K562 (cell line): ENCODE results near the gene MRPS31. TPM values are rescaled to one million over a fixed set of nuclear protein-coding genes. Genes with fewer than 3 reads are reported as not detected.

ENCODE experiments used
- ATAC-seq: fragments of 200-7000 bp; cut with Tn5 transposase; 3 replicates; pipeline ENCODE4 v1.9.1; 2020; ENCODE audit warnings: moderate library complexity
- BruUV-seq: library from RNA; stranded (reverse); fragments of 400-500 nt; replicated peaks from 2 replicates; lab custom pipeline; 2021; lab: Mats Ljungman, UMichigan
- CTCF ChIA-PET: fragments of 300-600 bp; formaldehyde crosslinking; extraction: SDS; loops from one replicate; lab custom pipeline; 2021; ENCODE audit warnings: low intra/inter-chr PET ratio; lab: Yijun Ruan, JAX
- POLR2A ChIA-PET: fragments of 300-600, 350-650 bp; sonication (Branson Sonifier 250); formaldehyde crosslinking; extraction: SDS; loops from one replicate; lab custom pipeline; 2021; ENCODE audit warnings: antibody characterized with exemption, inconsistent platforms; lab: Yijun Ruan, JAX
- DNase-seq, 4 experiments: peaks; one replicate each; pipeline versions ENCODE4 v3.0.0 to v3.0.0-alpha.2; 2011 to 2018; ENCODE audit warnings: low spot score in 3 of 4, mixed read lengths in 3 of 4; ENCODE audit errors: extremely low read depth in 1 of 4
- FAIRE-seq: peaks from 2 replicates; lab custom pipeline; 2011; peaks lifted over from hg19 to GRCh38; lab: Jason Lieb, UNC
- H2AFZ ChIP-seq: 2 replicates; pipeline ENCODE4 v1.6.0; 2011; ENCODE audit warnings: low read depth, low read length, control low read depth, inconsistent platforms
- H3K27ac ChIP-seq: fragments of 200-600 bp; 3 replicates; pipeline ENCODE4 v1.8.0; 2011; ENCODE audit warnings: low read depth, mild to moderate bottlenecking, control low read depth, inconsistent platforms, low read length, moderate library complexity, mixed read lengths; ENCODE audit errors: extremely low read depth
- H3K27me3 ChIP-seq, 2 experiments: fragments of 300-600 bp in 1 of 2; 2 replicates in 1 of 2; 3 replicates in 1 of 2; pipeline versions ENCODE4 v1.6.0 to v1.8.0; 2011; ENCODE audit warnings: inconsistent platforms in 2 of 2, low read length in 2 of 2, mild to moderate bottlenecking in 1 of 2, mixed read lengths in 1 of 2, moderate library complexity in 1 of 2; ENCODE audit not compliant: control insufficient read depth in 2 of 2, insufficient read depth in 2 of 2
- H3K36me3 ChIP-seq: fragments of 300-600 bp; 3 replicates; pipeline ENCODE4 v1.8.0; 2011; ENCODE audit warnings: mild to moderate bottlenecking, low read length, inconsistent platforms; ENCODE audit not compliant: control insufficient read depth, insufficient read depth
- H3K4me1 ChIP-seq, 2 experiments: fragments of 200-600 bp in 1 of 2; replicated peaks in 1 of 2; 2 replicates in 1 of 2; 3 replicates in 1 of 2; pipeline versions ENCODE4 v1.5.1 to v1.8.0; 2011; ENCODE audit warnings: inconsistent platforms in 2 of 2, low read length in 2 of 2, mild to moderate bottlenecking in 1 of 2, mixed read lengths in 1 of 2, moderate library complexity in 1 of 2; ENCODE audit not compliant: control insufficient read depth in 2 of 2, insufficient read depth in 2 of 2
- H3K4me2 ChIP-seq: 2 replicates; pipeline ENCODE4 v1.6.1; 2011; ENCODE audit warnings: low read length, control low read depth, inconsistent platforms, mixed read lengths; ENCODE audit not compliant: insufficient read depth
- H3K4me3 ChIP-seq: fragments of 200-600 bp; sonication (generic), shearing (Covaris generic); 2 replicates; pipeline ENCODE4 v1.5.1; 2016; ENCODE audit warnings: control low read depth, inconsistent platforms
- H3K79me2 ChIP-seq: fragments of 200-600 bp; 3 replicates; pipeline ENCODE4 v1.8.0; 2011; ENCODE audit warnings: low read length, inconsistent platforms; ENCODE audit not compliant: control insufficient read depth, insufficient read depth
- H3K9ac ChIP-seq, 2 experiments: 2 replicates each; pipeline versions ENCODE4 v1.6.0 to v1.6.1; 2011; ENCODE audit warnings: low read depth in 2 of 2, low read length in 2 of 2, control low read depth in 1 of 2, inconsistent platforms in 1 of 2, mild to moderate bottlenecking in 1 of 2, mixed read lengths in 1 of 2; ENCODE audit not compliant: insufficient read depth in 1 of 2
- H3K9me1 ChIP-seq: one replicate; pipeline ENCODE4 v1.6.0; 2011; ENCODE audit warnings: inconsistent platforms, mild to moderate bottlenecking, low read length, moderate library complexity; ENCODE audit not compliant: control insufficient read depth, insufficient read depth
- H3K9me3 ChIP-seq: replicated peaks from 2 replicates; pipeline ENCODE4 v1.5.1; 2011; ENCODE audit warnings: low read depth, low read length, inconsistent platforms; ENCODE audit not compliant: control insufficient read depth, insufficient read depth
- H4K20me1 ChIP-seq: replicated peaks from 2 replicates; pipeline ENCODE4 v1.6.1; 2011; ENCODE audit warnings: low read length, inconsistent platforms, mixed read lengths; ENCODE audit not compliant: control insufficient read depth, insufficient read depth
- ARID2 ChIP-seq: fragments of 450-650 bp; IDR thresholded peaks from 2 replicates; pipeline ENCODE4 v1.6.1; 2017; ENCODE audit warnings: antibody characterized with exemption, mild to moderate bottlenecking
- GABPA ChIP-seq: fragments of 200-800 bp; sonication (Bioruptor generic); conservative IDR thresholded peaks from 2 replicates; pipeline ENCODE4 v1.6.1; 2016; ENCODE audit warnings: low read depth, missing genetic modification characterization, missing compliant biosample characterization
- KLF13 ChIP-seq: fragments of 450-650 bp; IDR thresholded peaks from 2 replicates; pipeline ENCODE4 v1.6.1; 2016; ENCODE audit warnings: missing genetic modification characterization, low read depth, mild to moderate bottlenecking, missing compliant biosample characterization, moderate library complexity, borderline replicate concordance
- NFE2 ChIP-seq: IDR thresholded peaks from 2 replicates; pipeline ENCODE4 v1.6.1; 2014; ENCODE audit warnings: antibody characterized with exemption, low read depth
- PTRF ChIP-seq: fragments of 450-650 bp; IDR thresholded peaks from 2 replicates; pipeline ENCODE4 v1.6.1; 2016; ENCODE audit warnings: mild to moderate bottlenecking, missing genetic modification characterization, missing compliant biosample characterization
- TAF7 ChIP-seq: fragments of 450-650 bp; IDR thresholded peaks from 2 replicates; pipeline ENCODE4 v1.6.1; 2016; ENCODE audit warnings: missing genetic modification characterization, missing compliant biosample characterization
- TBL1XR1 ChIP-seq, 2 experiments: IDR thresholded peaks; 2 replicates each; pipeline ENCODE4 v1.6.1; 2012; ENCODE audit warnings: improper control_type of control experiment in 2 of 2, low read length in 2 of 2, mild to moderate bottlenecking in 1 of 2
- TCFL5 ChIP-seq: fragments of 250-450 bp; sonication (Bioruptor Pico); conservative IDR thresholded peaks from 2 replicates; pipeline ENCODE4 v1.6.1; 2021; ENCODE audit warnings: mild to moderate bottlenecking, moderate library complexity, matching md5 sums
- UBTF ChIP-seq, 2 experiments: IDR thresholded peaks; 2 replicates each; pipeline ENCODE4 v1.6.1; 2012; ENCODE audit warnings: improper control_type of control experiment in 2 of 2, low read depth in 2 of 2, low read length in 2 of 2, borderline replicate concordance in 1 of 2
- ZKSCAN3 ChIP-seq: fragments of 250-450 bp; sonication (Bioruptor Pico); IDR thresholded peaks from 2 replicates; pipeline ENCODE4 v1.4.0; 2020
- ZNF184 ChIP-seq: sonication (generic); formaldehyde crosslinking; IDR thresholded peaks from 2 replicates; pipeline ENCODE4 v1.5.0; 2020; ENCODE audit warnings: missing genetic modification reagents
- ZNF639 ChIP-seq, 2 experiments: fragments of 200-800 bp in 1 of 2; sonication (Bioruptor generic) in 1 of 2; sonication (generic) in 1 of 2; formaldehyde crosslinking in 1 of 2; IDR thresholded peaks in 1 of 2; conservative IDR thresholded peaks in 1 of 2; 2 replicates each; pipeline versions ENCODE4 v1.5.0 to v1.6.1; 2016 to 2020; ENCODE audit warnings: missing compliant biosample characterization in 1 of 2, missing genetic modification characterization in 1 of 2, missing genetic modification reagents in 1 of 2
- ZNF785 ChIP-seq: fragments of 250-450 bp; sonication (Bioruptor Pico); IDR thresholded peaks from 2 replicates; pipeline ENCODE4 v1.4.0; 2020; ENCODE audit warnings: mild to moderate bottlenecking
- WGBS: fragments of 100-300 bp; shearing (Covaris generic); methylation state at CpG from one replicate; pipeline ENCODE4 v1.1.6; 2016; ENCODE audit warnings: low coverage, mixed read lengths; ENCODE audit not compliant: insufficient coverage; ENCODE audit errors: missing lambda C conversion rate; 5-methylcytosine and 5-hydroxymethylcytosine counted together
- in situ Hi-C: fragments of 300-500 bp; cut with MboI; formaldehyde crosslinking; loops from 4 replicates; pipeline ENCODE4 v1.15.0; 2018; ENCODE audit warnings: inconsistent platforms, mixed read lengths
- intact Hi-C: fragments of 100-400 bp; cut with micrococcal nuclease; formaldehyde crosslinking; loops from 2 replicates; pipeline ENCODE4 v1.14.2; 2022
- polyA plus RNA-seq, 8 experiments: library from polyadenylated mRNA; depleted of rRNA in 4 of 8; stranded (reverse) in 5 of 8; unstranded in 3 of 8; fragments of >200 nt; fragmentation: Nextera tagmentation in 2 of 8; fragmentation: Illumina TruSeq in 1 of 8; extraction: Ambion mirVana in 2 of 8; extraction: Trizol in 1 of 8; gene quantifications; 2 replicates each; pipeline versions ENCODE4 v1.2.1 to v1.2.3, GENCODE V29; 2011 to 2014; ENCODE audit warnings: inconsistent platforms in 1 of 8, missing spikeins in 1 of 8
- total RNA-seq, 7 experiments: library from RNA; depleted of rRNA in 6 of 7; stranded (reverse); fragments of >200 nt in 6 of 7; fragmentation: Illumina TruSeq in 2 of 7; extraction: Trizol in 2 of 7; gene quantifications; 2 replicates each; pipeline versions ENCODE4 v1.2.1 to v1.2.3, GENCODE V29; 2011 to 2021; ENCODE audit warnings: low replicate concordance in 1 of 7

The MRPS31 gene
- total and polyA plus RNA-seq, 9 of the 15 experiments (the other 6 are each of a cell fraction or from before 2014, with no cell fraction given), result 20.3 to 57.8 (median 37.1) TPM

DNA sequence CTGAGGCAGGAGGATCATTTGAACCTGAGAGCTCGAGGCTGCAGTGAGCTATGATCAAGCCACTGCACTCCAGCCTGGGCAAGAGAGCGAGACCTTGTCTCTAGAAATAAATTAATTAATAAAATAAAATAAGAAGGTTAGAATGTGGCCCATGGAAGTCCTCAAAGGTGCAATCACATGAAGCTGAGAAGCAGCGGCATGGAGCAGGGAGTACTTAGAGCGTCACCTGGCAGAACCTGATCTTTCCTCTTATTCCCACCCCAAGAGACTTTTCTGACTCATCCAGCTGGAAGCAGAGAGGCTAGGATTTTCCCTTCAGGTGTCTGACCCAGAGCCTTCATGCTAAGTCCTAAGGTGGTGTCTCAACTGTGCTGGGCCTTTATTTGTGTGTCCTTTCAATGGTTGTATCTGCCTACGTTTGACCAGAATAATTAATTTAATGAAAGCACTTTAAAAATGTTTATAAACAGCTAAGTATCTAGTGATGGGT lies 8.9 kb upstream of the MRPS31 start:
- Histone ChIP-seq H3K9ac (no peak overlapping the region), H3K4me2 (no peak overlapping the region), H3K9me3 (no peaks in the 10 kb centered on the region), H2AFZ (no peak overlapping the region), H3K4me1 (peaks cover 4 to 8% of the 10 kb centered on the region in 2 experiments; a peak in 3 of 5 replicates), H3K79me2 (no peaks in the 10 kb centered on the region), H4K20me1 (no peaks in the 10 kb centered on the region), H3K27me3 (no peaks in the 10 kb centered on the region), H3K4me3 (no peak overlapping the region), H3K36me3 (no peaks in the 10 kb centered on the region), H3K9me1 (no peaks in the 10 kb centered on the region), H3K27ac (no peak overlapping the region)
- ChIA-PET POLR2A (no interaction called here), CTCF (no interaction called here)
- DNase-seq (no peak), ATAC-seq (no peak), FAIRE-seq (no peak)
- intact Hi-C loops, result loop anchor here (5.0 to 10.0 kb wide), 3 partner anchors 83 to 245 kb away; partner anchors contain the start of gene FOXO1
- BruUV-seq, result no TSS peak
- in situ Hi-C loops, result loop anchor here (25.0 kb wide), 1 partner anchor 282 kb away; the partner anchor contains the start of gene WBP4
- WGBS, result 88% methylated on average over 5 of the region's 5 CpGs
- no peak for TF ChIP-seq PTRF (tag)
- TF ChIP-seq ZNF184 (CRISPR knock-in tag), result no peak
- TF ChIP-seq ZNF639 (CRISPR knock-in tag; conservative IDR thresholded peaks at IDR 0.05 in 1 of 2, IDR thresholded peaks at IDR 0.05 in 1 of 2), result no peak
- no peak for TF ChIP-seq ARID2
- TF ChIP-seq NFE2, result no peak
- TF ChIP-seq ZKSCAN3 (CRISPR knock-in tag), result no peak
- TF ChIP-seq UBTF (IDR thresholded peaks at IDR 0.05; ENCODE audit: borderline replicate concordance in 1 of 2, low read depth in 2 of 2, low read length in 2 of 2), result no peak
- TF ChIP-seq TAF7 (tag), result no peak
- TF ChIP-seq KLF13 (tag), result no peak
- no peak for TF ChIP-seq TBL1XR1 (IDR thresholded peaks at IDR 0.05; ENCODE audit: low read length in 2 of 2)
- no peak for TF ChIP-seq ZNF785
- no peak for TF ChIP-seq TCFL5 (CRISPR knock-in tag)
- TF ChIP-seq GABPA, result no peak
